SK-N-SH (cell line): ENCODE results near the gene ATP6AP1. TPM values are rescaled to one million over a fixed set of nuclear protein-coding genes. Genes with fewer than 3 reads are reported as not detected.

Source experiments
- CTCF ChIA-PET: fragments of 300-600, 350-600 bp; formaldehyde crosslinking; extraction: SDS; loops from one replicate; lab custom pipeline; 2021; lab: Yijun Ruan, JAX
- POLR2A ChIA-PET: fragments of 350-600 bp; sonication (Branson Sonifier 250); formaldehyde crosslinking; extraction: SDS; loops from one replicate; lab custom pipeline; 2020; ENCODE audit warnings: antibody characterized with exemption, inconsistent platforms; lab: Yijun Ruan, JAX
- DNase-seq: peaks from one replicate; pipeline ENCODE4 v3.0.0; 2012
- H2AFZ ChIP-seq: fragments of 200-600 bp; sonication (generic); 2 replicates; pipeline ENCODE4 v1.8.1; 2016; ENCODE audit warnings: antibody characterized with exemption, mild to moderate bottlenecking, low read depth
- H3F3A ChIP-seq: fragments of 200-600 bp; sonication (generic); replicated peaks from 2 replicates; pipeline ENCODE3; 2016; ENCODE audit warnings: antibody characterized with exemption, mild to moderate bottlenecking; ENCODE audit not compliant: insufficient read depth
- H3K27ac ChIP-seq, 2 experiments: fragments of 200-500 bp in 1 of 2; fragments of 200-600 bp in 1 of 2; sonication (Bioruptor generic) in 1 of 2; sonication (generic), shearing (Covaris generic) in 1 of 2; 2 replicates each; pipeline versions ENCODE4 v1.5.1 to v1.6.1; 2014 to 2016; ENCODE audit warnings: low read depth in 2 of 2, inconsistent platforms in 1 of 2, low read length in 1 of 2, mild to moderate bottlenecking in 1 of 2, mixed read lengths in 1 of 2
- H3K27me3 ChIP-seq: fragments of 200-600 bp; sonication (generic), shearing (Covaris generic); 2 replicates; pipeline ENCODE4 v1.6.1; 2016; ENCODE audit warnings: mixed run types; ENCODE audit not compliant: insufficient read depth
- H3K36me3 ChIP-seq, 2 experiments: fragments of 200-500 bp in 1 of 2; fragments of 200-600 bp in 1 of 2; sonication (Bioruptor generic) in 1 of 2; sonication (generic) in 1 of 2; replicated peaks in 1 of 2; 2 replicates each; pipeline versions ENCODE3 to v1.5.1; 2014 to 2016; ENCODE audit warnings: low read length in 1 of 2, mild to moderate bottlenecking in 1 of 2; ENCODE audit not compliant: insufficient read depth in 2 of 2, control insufficient read depth in 1 of 2
- H3K4me1 ChIP-seq, 2 experiments: fragments of 200-500 bp in 1 of 2; fragments of 200-600 bp in 1 of 2; sonication (Bioruptor generic) in 1 of 2; sonication (generic), shearing (Covaris generic) in 1 of 2; 2 replicates each; pipeline versions ENCODE4 v1.5.1 to v1.6.1; 2014 to 2016; ENCODE audit warnings: low read depth in 1 of 2, low read length in 1 of 2, mixed run types in 1 of 2; ENCODE audit not compliant: insufficient read depth in 2 of 2, control insufficient read depth in 1 of 2
- H3K4me2 ChIP-seq: fragments of 200-600 bp; sonication (generic), shearing (Covaris generic); 2 replicates; pipeline ENCODE4 v1.6.1; 2017; ENCODE audit warnings: mixed run types
- H3K4me3 ChIP-seq, 2 experiments: fragments of 200-500 bp in 1 of 2; fragments of 200-600 bp in 1 of 2; sonication (Bioruptor generic) in 1 of 2; sonication (generic), shearing (Covaris generic) in 1 of 2; 2 replicates each; pipeline versions ENCODE4 v1.5.1 to v1.8.1; 2014 to 2016; ENCODE audit warnings: low read depth in 2 of 2, inconsistent platforms in 1 of 2, low read length in 1 of 2, mild to moderate bottlenecking in 1 of 2, mixed read lengths in 1 of 2, moderate library complexity in 1 of 2
- H3K79me2 ChIP-seq: fragments of 200-600 bp; sonication (generic); 2 replicates; pipeline ENCODE4 v1.8.1; 2017; ENCODE audit warnings: mild to moderate bottlenecking; ENCODE audit not compliant: insufficient read depth
- H3K9ac ChIP-seq: fragments of 200-600 bp; sonication (generic); 2 replicates; pipeline ENCODE4 v1.6.1; 2017; ENCODE audit warnings: mixed run types
- H3K9me2 ChIP-seq: fragments of 200-600 bp; sonication (generic); 2 replicates; pipeline ENCODE4 v1.6.1; 2017; ENCODE audit warnings: mixed run types
- H3K9me3 ChIP-seq: fragments of 200-600 bp; sonication (generic); 2 replicates; pipeline ENCODE4 v1.6.1; 2017; ENCODE audit warnings: mixed run types, mild to moderate bottlenecking, moderate library complexity
- H4K20me1 ChIP-seq: fragments of 200-600 bp; sonication (generic); 2 replicates; pipeline ENCODE4 v1.6.1; 2017; ENCODE audit warnings: mild to moderate bottlenecking, mixed run types; ENCODE audit not compliant: insufficient read depth
- EP300 ChIP-seq, 2 experiments: IDR thresholded peaks; 2 replicates each; pipeline versions ENCODE4 v1.4.0 to v1.6.1; 2012; ENCODE audit warnings: borderline replicate concordance in 1 of 2, low read depth in 1 of 2, low read length in 1 of 2
- FOSL2 ChIP-seq: IDR thresholded peaks from 2 replicates; pipeline ENCODE4 v1.4.0; 2012; ENCODE audit warnings: low read depth, mild to moderate bottlenecking, moderate library complexity, borderline replicate concordance
- FOXJ3 ChIP-seq: sonication (generic); formaldehyde crosslinking; IDR thresholded peaks from 2 replicates; pipeline ENCODE4 v1.5.1; 2020; ENCODE audit warnings: mild to moderate bottlenecking, missing genetic modification reagents
- FOXM1 ChIP-seq: IDR thresholded peaks from 2 replicates; pipeline ENCODE4 v1.4.0; 2012; ENCODE audit warnings: low read depth, mild to moderate bottlenecking
- GATA2 ChIP-seq: sonication (generic); formaldehyde crosslinking; IDR thresholded peaks from 2 replicates; pipeline ENCODE4 v1.5.0; 2020; ENCODE audit warnings: mild to moderate bottlenecking, missing genetic modification reagents
- RCOR1 ChIP-seq: fragments of 150-350 bp; IDR thresholded peaks from 2 replicates; pipeline ENCODE4 v1.6.1; 2017; ENCODE audit warnings: antibody characterized with exemption, low read length
- RFX5 ChIP-seq: IDR thresholded peaks from 2 replicates; pipeline ENCODE4 v1.6.1; 2012; ENCODE audit warnings: mild to moderate bottlenecking, improper control_type of control experiment, low read length
- RXRA ChIP-seq: IDR thresholded peaks from 2 replicates; pipeline ENCODE4 v1.4.0; 2012; ENCODE audit warnings: low read depth, mild to moderate bottlenecking, borderline replicate concordance
- TAF1 ChIP-seq: IDR thresholded peaks from 2 replicates; pipeline ENCODE4 v1.6.1; 2012; ENCODE audit warnings: low read depth, mild to moderate bottlenecking, low read length, moderate library complexity, borderline replicate concordance
- WGBS: methylation state at CpG from one replicate; pipeline ENCODE4 v1.1.6; 2017; ENCODE audit warnings: low lambda C conversion rate; 5-methylcytosine and 5-hydroxymethylcytosine counted together
- polyA plus RNA-seq, 3 experiments: library from polyadenylated mRNA; depleted of rRNA; stranded (reverse); fragments of >200 nt; gene quantifications; 2 replicates each; pipeline ENCODE4 v1.2.3, GENCODE V29; 2012
- TF ChIP-seq, protein P1 (sequence below): fragments of 150-350 bp; IDR thresholded peaks from 2 replicates; pipeline ENCODE4 v1.6.1; 2017; ENCODE audit warnings: antibody characterized with exemption, low read length, low read depth, borderline replicate concordance
- TF ChIP-seq, protein P2 (sequence below): IDR thresholded peaks from 2 replicates; pipeline ENCODE4 v1.4.0; 2012; ENCODE audit warnings: low read depth
- TF ChIP-seq, protein P3 (sequence below): fragments of 150-350 bp; IDR thresholded peaks from 2 replicates; pipeline ENCODE4 v1.6.1; 2016; ENCODE audit warnings: mild to moderate bottlenecking, low read depth, low read length
- TF ChIP-seq, protein P4 (sequence below): IDR thresholded peaks from 2 replicates; pipeline ENCODE4; 2012
- TF ChIP-seq, protein P5 (sequence below): IDR thresholded peaks from 2 replicates; pipeline ENCODE4 v1.6.1; 2012; ENCODE audit warnings: mild to moderate bottlenecking, low read depth, low read length, moderate library complexity

The ATP6AP1 gene
- polyA plus RNA-seq, 1 of the 3 experiments (the other 2 are of a cell fraction): 102 TPM

DNA sequence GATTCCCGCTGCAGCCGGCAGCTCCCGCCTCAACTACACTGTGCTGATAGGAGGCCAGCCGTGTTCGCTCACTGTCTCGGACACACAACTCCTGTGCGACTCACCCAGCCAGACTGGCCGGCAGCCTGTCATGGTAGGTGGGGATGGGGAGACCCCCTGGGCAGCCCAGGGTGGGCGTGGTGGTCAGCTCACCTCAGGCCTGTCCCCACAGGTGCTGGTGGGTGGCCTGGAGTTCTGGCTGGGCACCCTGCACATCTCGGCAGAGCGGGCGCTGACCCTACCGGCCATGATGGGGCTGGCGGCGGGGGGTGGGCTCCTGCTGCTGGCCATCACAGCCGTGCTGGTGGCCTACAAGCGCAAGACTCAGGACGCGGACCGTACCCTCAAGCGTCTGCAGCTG is 39.1 kb downstream of the ATP6AP1 start (continued):
- TF ChIP-seq TAF1: no peak
- TF ChIP-seq FOSL2: no peak
- TF ChIP-seq, protein P1, sequence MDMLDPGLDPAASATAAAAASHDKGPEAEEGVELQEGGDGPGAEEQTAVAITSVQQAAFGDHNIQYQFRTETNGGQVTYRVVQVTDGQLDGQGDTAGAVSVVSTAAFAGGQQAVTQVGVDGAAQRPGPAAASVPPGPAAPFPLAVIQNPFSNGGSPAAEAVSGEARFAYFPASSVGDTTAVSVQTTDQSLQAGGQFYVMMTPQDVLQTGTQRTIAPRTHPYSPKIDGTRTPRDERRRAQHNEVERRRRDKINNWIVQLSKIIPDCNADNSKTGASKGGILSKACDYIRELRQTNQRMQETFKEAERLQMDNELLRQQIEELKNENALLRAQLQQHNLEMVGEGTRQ: no peak
- TF ChIP-seq, protein P2, sequence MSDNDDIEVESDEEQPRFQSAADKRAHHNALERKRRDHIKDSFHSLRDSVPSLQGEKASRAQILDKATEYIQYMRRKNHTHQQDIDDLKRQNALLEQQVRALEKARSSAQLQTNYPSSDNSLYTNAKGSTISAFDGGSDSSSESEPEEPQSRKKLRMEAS: no peak
- TF ChIP-seq, protein P3, sequence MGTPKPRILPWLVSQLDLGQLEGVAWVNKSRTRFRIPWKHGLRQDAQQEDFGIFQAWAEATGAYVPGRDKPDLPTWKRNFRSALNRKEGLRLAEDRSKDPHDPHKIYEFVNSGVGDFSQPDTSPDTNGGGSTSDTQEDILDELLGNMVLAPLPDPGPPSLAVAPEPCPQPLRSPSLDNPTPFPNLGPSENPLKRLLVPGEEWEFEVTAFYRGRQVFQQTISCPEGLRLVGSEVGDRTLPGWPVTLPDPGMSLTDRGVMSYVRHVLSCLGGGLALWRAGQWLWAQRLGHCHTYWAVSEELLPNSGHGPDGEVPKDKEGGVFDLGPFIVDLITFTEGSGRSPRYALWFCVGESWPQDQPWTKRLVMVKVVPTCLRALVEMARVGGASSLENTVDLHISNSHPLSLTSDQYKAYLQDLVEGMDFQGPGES: no peak
- TF ChIP-seq, protein P4, sequence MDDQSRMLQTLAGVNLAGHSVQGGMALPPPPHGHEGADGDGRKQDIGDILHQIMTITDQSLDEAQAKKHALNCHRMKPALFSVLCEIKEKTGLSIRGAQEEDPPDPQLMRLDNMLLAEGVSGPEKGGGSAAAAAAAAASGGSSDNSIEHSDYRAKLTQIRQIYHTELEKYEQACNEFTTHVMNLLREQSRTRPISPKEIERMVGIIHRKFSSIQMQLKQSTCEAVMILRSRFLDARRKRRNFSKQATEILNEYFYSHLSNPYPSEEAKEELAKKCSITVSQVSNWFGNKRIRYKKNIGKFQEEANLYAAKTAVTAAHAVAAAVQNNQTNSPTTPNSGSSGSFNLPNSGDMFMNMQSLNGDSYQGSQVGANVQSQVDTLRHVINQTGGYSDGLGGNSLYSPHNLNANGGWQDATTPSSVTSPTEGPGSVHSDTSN: no peak
- no peak for TF ChIP-seq RFX5
- TF ChIP-seq, all 33 proteins: peak for 0

DNA sequence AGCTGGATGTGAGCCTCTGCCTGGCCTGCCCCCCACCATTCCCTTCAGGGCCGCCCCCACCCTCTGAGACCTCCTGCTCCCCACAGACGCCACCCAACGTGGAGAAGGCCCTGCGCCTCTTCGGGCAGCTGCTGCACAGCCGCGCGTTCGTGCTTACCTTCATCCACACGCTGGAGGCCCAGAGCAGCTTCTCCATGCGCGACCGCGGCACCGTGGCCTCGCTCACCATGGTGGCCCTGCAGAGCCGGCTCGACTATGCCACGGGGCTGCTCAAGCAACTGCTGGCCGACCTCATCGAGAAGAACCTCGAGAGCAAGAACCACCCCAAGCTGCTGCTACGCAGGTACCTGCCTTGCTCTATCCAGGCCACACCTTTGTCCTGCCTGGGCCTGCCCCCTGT is 39.7 kb downstream of the ATP6AP1 start:
- TF ChIP-seq GATA2: no peak
- TF ChIP-seq EP300 (IDR thresholded peaks at IDR 0.05; ENCODE audit: borderline replicate concordance in 1 of 2, low read depth in 1 of 2, low read length in 1 of 2): no peak
- no peak for TF ChIP-seq RCOR1
- TF ChIP-seq, protein P5, sequence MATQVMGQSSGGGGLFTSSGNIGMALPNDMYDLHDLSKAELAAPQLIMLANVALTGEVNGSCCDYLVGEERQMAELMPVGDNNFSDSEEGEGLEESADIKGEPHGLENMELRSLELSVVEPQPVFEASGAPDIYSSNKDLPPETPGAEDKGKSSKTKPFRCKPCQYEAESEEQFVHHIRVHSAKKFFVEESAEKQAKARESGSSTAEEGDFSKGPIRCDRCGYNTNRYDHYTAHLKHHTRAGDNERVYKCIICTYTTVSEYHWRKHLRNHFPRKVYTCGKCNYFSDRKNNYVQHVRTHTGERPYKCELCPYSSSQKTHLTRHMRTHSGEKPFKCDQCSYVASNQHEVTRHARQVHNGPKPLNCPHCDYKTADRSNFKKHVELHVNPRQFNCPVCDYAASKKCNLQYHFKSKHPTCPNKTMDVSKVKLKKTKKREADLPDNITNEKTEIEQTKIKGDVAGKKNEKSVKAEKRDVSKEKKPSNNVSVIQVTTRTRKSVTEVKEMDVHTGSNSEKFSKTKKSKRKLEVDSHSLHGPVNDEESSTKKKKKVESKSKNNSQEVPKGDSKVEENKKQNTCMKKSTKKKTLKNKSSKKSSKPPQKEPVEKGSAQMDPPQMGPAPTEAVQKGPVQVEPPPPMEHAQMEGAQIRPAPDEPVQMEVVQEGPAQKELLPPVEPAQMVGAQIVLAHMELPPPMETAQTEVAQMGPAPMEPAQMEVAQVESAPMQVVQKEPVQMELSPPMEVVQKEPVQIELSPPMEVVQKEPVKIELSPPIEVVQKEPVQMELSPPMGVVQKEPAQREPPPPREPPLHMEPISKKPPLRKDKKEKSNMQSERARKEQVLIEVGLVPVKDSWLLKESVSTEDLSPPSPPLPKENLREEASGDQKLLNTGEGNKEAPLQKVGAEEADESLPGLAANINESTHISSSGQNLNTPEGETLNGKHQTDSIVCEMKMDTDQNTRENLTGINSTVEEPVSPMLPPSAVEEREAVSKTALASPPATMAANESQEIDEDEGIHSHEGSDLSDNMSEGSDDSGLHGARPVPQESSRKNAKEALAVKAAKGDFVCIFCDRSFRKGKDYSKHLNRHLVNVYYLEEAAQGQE: no peak
- no peak for TF ChIP-seq FOXJ3 (CRISPR knock-in tag)
- TF ChIP-seq RXRA: no peak
- TF ChIP-seq, protein P1: no peak
- no peak for TF ChIP-seq FOXM1
- no peaks in the 10 kb centered on the region for H3K79me2 ChIP-seq
- DNase-seq: no peak
- H3K4me3 ChIP-seq: no peak overlapping the region
- CTCF ChIA-PET: no interaction called here
- no peaks in the 10 kb centered on the region for H3K4me1 ChIP-seq
- WGBS: 67% methylated on average over 19 of the region's 23 CpGs
- no peaks in the 10 kb centered on the region for H3F3A ChIP-seq
- no peak overlapping the region for H3K27ac ChIP-seq
- H3K4me2 ChIP-seq: no peak overlapping the region
- peaks cover 0 to 27% of the 10 kb centered on the region in 2 experiments for H3K36me3 ChIP-seq
- H3K9ac ChIP-seq: no peak overlapping the region
- H4K20me1 ChIP-seq: 0 out of 2 replicates have a peak, but pooled peaks cover 8% of the 10 kb centered on the region
- no peaks in the 10 kb centered on the region for H3K9me2 ChIP-seq
- POLR2A ChIA-PET: no interaction called here
- no peak overlapping the region for H2AFZ ChIP-seq
- peaks cover 13% of the 10 kb centered on the region for H3K27me3 ChIP-seq
- no peaks in the 10 kb centered on the region for H3K9me3 ChIP-seq
